ENCODE measurements around the gene OR52J3. TPM values are rescaled to one million over a fixed set of nuclear protein-coding genes. Genes with fewer than 3 reads are reported as not detected.

OR52J3 gene
- total and polyA plus RNA-seq, 4 donors, result not detected

- Histone ChIP-seq H3K4me1 (ENCODE audit: control insufficient read depth in 4 of 4, insufficient read depth in 4 of 4, low read length in 3 of 4) (no peaks in the 10 kb centered on the region), H3K27me3 (ENCODE audit: control insufficient read depth in 4 of 4, insufficient read depth in 4 of 4, low read length in 3 of 4) (peaks cover 0 to 8% (median 1%) of the 10 kb centered on the region in 4 donors), H3K9me3 (ENCODE audit: control insufficient read depth in 4 of 4, low read length in 3 of 4) (peaks cover 0 to 4% (median 0%) of the 10 kb centered on the region in 4 donors), H3K9ac (ENCODE audit: low read depth in 1 of 2, low read length in 2 of 2) (no peak overlapping the region), H3K27ac (ENCODE audit: low read depth in 1 of 2, low read length in 2 of 2) (no peak overlapping the region), H3K4me3 (ENCODE audit: low read depth in 1 of 3, low read length in 3 of 3) (no peak overlapping the region), H3K36me3 (ENCODE audit: control insufficient read depth in 4 of 4, insufficient read depth in 3 of 4, low read depth in 1 of 4, low read length in 3 of 4) (no peaks in the 10 kb centered on the region)
- DNase-seq (ENCODE audit: low spot score), result no peak
- WGBS, result 49% methylated on average over 3 of the region's 3 CpGs
- TF ChIP-seq RAD21 (IDR thresholded peaks at IDR 0.05) (no peak), EGR1 (IDR thresholded peaks at IDR 0.05; ENCODE audit: low read depth in 2 of 2) (no peak), ZBTB33 (IDR thresholded peaks at IDR 0.05) (no peak), HNF4A (conservative IDR thresholded peaks at IDR 0.05) (no peak), SP1 (IDR thresholded peaks at IDR 0.05) (no peak), REST (IDR thresholded peaks at IDR 0.05) (no peak), NR2F2 (IDR thresholded peaks at IDR 0.05) (no peak), FOXA2 (IDR thresholded peaks at IDR 0.05) (no peak), JUND (IDR thresholded peaks at IDR 0.05) (no peak), MAX (IDR thresholded peaks at IDR 0.05) (no peak), CTCF (IDR thresholded peaks at IDR 0.05; ENCODE audit: low read depth, low read length, missing input control) (no peak)
These were observed 25.5 kb downstream of the OR52J3 start for GRCh38 chr11:5071799-5072198.

- Histone ChIP-seq H3K27me3 (ENCODE audit: control insufficient read depth in 4 of 4, insufficient read depth in 4 of 4, low read length in 3 of 4) (peaks cover 0 to 11% (median 1%) of the 10 kb centered on the region in 4 donors), H3K4me1 (ENCODE audit: control insufficient read depth in 4 of 4, insufficient read depth in 4 of 4, low read length in 3 of 4) (peaks cover 0 to 2% (median 0%) of the 10 kb centered on the region in 4 donors), H3K9me3 (ENCODE audit: control insufficient read depth in 4 of 4, low read length in 3 of 4) (peaks cover 0 to 3% (median 0%) of the 10 kb centered on the region in 4 donors), H3K27ac (ENCODE audit: low read depth in 1 of 2, low read length in 2 of 2) (no peak overlapping the region), H3K4me3 (ENCODE audit: low read depth in 1 of 3, low read length in 3 of 3) (no peak overlapping the region), H3K9ac (ENCODE audit: low read depth in 1 of 2, low read length in 2 of 2) (no peak overlapping the region), H3K36me3 (ENCODE audit: control insufficient read depth in 4 of 4, insufficient read depth in 3 of 4, low read depth in 1 of 4, low read length in 3 of 4) (no peaks in the 10 kb centered on the region)
- DNase-seq (ENCODE audit: low spot score), result no peak
- 62% methylated on average over 2 of the region's 2 CpGs for WGBS
- TF ChIP-seq REST (IDR thresholded peaks at IDR 0.05), result no peak
- no peak for TF ChIP-seq HNF4G (IDR thresholded peaks at IDR 0.05)
- TF ChIP-seq SP1 (IDR thresholded peaks at IDR 0.05), result no peak
- no peak for TF ChIP-seq NR2F2 (IDR thresholded peaks at IDR 0.05)
- TF ChIP-seq FOXA1 (IDR thresholded peaks at IDR 0.05), result no peak
- TF ChIP-seq ATF3 (IDR thresholded peaks at IDR 0.05), result no peak
- TF ChIP-seq TAF1 (conservative IDR thresholded peaks at IDR 0.05), result no peak
- TF ChIP-seq RXRA (IDR thresholded peaks at IDR 0.05), result no peak
- no peak for TF ChIP-seq JUND (IDR thresholded peaks at IDR 0.05)
- no peak for TF ChIP-seq ZBTB33 (IDR thresholded peaks at IDR 0.05)
- no peak for TF ChIP-seq MAX (IDR thresholded peaks at IDR 0.05)
These were observed 35.1 kb downstream of the OR52J3 start for GRCh38 chr11:5081405-5081804.
